ENCODE results near the gene DPP7.

DNA sequence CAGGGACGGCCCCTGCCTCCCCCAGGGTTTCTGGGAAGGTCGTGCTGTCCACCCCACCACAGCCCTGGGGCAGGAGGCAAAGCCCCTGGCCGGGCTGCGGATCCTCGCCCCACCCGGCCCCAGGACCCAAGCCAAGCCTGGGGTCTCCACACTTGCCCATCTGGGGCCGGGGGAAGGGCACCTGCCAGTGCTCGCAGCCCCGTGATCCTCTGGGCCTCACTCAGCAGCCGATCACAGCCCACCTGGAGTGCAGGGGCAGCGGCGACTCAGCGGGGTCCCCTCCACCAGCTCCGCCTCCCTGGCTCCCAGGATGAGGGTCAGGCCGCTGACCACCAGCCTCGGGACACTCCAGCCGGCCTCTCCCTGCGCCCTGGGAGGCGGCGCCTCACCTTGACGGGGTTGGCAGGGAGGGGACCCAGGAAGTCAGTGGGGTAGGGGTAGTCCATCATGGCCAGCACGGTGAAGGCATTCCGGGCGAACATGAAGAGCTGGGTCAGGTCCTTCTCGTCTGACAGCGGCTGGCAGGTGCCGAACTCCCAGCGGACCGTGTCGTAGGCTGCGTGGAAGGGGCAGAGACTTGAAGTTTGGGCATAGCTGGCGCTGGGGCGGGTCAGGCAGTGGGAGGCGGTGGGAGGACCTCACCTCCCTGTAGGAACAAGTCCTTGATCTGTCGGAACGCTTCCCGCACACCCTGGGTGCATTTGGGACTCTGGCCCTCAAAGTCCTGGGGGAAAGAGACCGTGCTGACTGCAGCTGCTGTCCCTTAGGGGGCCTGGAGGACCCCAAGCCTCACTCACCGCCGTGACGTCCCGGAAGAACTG lies 1.8 kb downstream of the DPP7 start:
- no peak for TF ChIP-seq CTCF (IDR thresholded peaks at IDR 0.05 in 2 of 3, conservative IDR thresholded peaks at IDR 0.05 in 1 of 3; ENCODE audit: insufficient read depth in 2 of 3, low read depth in 1 of 3, low read length in 3 of 3)
- no peak for TF ChIP-seq ATF7 (IDR thresholded peaks at IDR 0.05)
- no peak for TF ChIP-seq NFATC3 (IDR thresholded peaks at IDR 0.05)
- TF ChIP-seq TCF7L2 (IDR thresholded peaks at IDR 0.05; ENCODE audit: low read depth, low read length), result no peak
- TF ChIP-seq, protein P1, sequence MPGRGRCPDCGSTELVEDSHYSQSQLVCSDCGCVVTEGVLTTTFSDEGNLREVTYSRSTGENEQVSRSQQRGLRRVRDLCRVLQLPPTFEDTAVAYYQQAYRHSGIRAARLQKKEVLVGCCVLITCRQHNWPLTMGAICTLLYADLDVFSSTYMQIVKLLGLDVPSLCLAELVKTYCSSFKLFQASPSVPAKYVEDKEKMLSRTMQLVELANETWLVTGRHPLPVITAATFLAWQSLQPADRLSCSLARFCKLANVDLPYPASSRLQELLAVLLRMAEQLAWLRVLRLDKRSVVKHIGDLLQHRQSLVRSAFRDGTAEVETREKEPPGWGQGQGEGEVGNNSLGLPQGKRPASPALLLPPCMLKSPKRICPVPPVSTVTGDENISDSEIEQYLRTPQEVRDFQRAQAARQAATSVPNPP (IDR thresholded peaks at IDR 0.05; ENCODE audit: borderline replicate concordance, insufficient read depth, insufficient read length), result no peak
- TF ChIP-seq ETV6 (IDR thresholded peaks at IDR 0.05; ENCODE audit: borderline replicate concordance in 1 of 2, low read depth in 2 of 2, low read length in 1 of 2), result no peak
- TF ChIP-seq ETV6 (CRISPR knock-in tag; IDR thresholded peaks at IDR 0.05; ENCODE audit: borderline replicate concordance), result no peak

Data from K562 (cell line).